ENCODE data around the gene PPID. TPM values are rescaled to one million over a fixed set of nuclear protein-coding genes. Genes with fewer than 3 reads are reported as not detected.

The PPID gene
- total RNA-seq, 1 donor from 2014 or later, result 51.0 TPM

DNA sequence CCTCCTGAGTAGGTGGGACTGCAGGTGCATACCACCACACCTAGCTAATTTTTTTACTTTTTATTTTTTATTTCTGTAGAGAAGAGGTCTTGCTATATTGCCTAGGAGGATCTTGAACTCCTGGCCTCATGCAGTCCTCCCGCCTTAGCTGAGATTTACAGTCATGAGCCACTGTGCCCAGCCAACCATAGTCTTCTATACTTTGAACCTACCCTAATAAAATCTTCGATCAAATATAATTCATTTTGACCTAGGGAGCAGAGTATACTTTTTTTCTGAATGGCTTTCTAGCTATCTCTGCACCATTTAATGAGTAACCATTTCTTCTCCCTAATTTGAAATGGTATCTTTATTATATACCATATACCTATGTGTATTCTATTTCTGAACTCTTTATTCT lies 44.4 kb downstream of the PPID start:
- DNase-seq (ENCODE audit: low read depth), result no peak
- TF ChIP-seq, protein P1, sequence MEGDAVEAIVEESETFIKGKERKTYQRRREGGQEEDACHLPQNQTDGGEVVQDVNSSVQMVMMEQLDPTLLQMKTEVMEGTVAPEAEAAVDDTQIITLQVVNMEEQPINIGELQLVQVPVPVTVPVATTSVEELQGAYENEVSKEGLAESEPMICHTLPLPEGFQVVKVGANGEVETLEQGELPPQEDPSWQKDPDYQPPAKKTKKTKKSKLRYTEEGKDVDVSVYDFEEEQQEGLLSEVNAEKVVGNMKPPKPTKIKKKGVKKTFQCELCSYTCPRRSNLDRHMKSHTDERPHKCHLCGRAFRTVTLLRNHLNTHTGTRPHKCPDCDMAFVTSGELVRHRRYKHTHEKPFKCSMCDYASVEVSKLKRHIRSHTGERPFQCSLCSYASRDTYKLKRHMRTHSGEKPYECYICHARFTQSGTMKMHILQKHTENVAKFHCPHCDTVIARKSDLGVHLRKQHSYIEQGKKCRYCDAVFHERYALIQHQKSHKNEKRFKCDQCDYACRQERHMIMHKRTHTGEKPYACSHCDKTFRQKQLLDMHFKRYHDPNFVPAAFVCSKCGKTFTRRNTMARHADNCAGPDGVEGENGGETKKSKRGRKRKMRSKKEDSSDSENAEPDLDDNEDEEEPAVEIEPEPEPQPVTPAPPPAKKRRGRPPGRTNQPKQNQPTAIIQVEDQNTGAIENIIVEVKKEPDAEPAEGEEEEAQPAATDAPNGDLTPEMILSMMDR (conservative IDR thresholded peaks at IDR 0.05; ENCODE audit: low read depth, low read length), result no peak
- no peak overlapping the region for H3K4me3 ChIP-seq (ENCODE audit: low read depth, low read length)

DNA sequence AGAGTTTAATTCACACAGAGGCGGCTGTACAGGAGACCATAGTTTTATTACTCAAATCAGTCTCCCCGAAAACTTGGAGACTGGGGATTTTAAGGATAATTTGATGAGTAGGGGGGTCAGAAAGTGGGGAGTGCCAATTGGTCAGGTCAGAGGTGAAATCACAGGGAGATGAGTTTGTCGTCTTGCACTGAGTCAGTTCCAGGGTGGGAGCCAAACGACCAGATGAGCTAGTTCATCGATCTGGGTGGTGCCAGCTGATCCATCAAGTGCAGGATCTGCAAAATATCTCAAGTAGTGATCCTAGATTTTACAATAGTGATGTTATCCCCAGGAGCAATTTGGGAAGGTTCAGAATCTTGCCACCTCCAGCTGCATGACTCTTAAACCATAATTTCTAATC lies 47.1 kb downstream of the PPID start:
- no peak overlapping the region for H3K4me3 ChIP-seq (ENCODE audit: low read depth, low read length)
- no peak for DNase-seq (ENCODE audit: low read depth)
- TF ChIP-seq, protein P1 (conservative IDR thresholded peaks at IDR 0.05; ENCODE audit: low read depth, low read length), result no peak

DNA sequence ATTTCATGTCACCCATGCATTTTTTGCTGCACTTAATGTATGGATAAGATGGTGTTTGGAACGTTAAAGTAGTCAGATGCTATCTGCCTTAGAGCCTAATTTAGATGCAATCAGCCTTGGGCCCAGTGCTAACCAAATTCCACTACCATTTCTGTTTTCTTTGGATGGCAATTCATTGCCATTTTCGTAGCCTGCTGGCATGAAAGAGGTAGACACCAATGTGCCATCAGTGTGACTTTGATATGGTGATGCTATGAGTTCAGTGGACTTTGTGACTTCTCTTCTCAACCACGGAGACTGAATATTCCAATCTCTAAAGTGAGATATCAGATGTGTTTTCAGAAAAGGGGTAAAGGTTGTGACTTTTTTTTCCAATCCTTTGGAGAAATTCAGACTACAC lies 49.6 kb downstream of the PPID start:
- TF ChIP-seq, protein P1 (conservative IDR thresholded peaks at IDR 0.05; ENCODE audit: low read depth, low read length), result no peak
- no peak for DNase-seq (ENCODE audit: low read depth)
- H3K4me3 ChIP-seq (ENCODE audit: low read depth, low read length), result no peak overlapping the region

DNA sequence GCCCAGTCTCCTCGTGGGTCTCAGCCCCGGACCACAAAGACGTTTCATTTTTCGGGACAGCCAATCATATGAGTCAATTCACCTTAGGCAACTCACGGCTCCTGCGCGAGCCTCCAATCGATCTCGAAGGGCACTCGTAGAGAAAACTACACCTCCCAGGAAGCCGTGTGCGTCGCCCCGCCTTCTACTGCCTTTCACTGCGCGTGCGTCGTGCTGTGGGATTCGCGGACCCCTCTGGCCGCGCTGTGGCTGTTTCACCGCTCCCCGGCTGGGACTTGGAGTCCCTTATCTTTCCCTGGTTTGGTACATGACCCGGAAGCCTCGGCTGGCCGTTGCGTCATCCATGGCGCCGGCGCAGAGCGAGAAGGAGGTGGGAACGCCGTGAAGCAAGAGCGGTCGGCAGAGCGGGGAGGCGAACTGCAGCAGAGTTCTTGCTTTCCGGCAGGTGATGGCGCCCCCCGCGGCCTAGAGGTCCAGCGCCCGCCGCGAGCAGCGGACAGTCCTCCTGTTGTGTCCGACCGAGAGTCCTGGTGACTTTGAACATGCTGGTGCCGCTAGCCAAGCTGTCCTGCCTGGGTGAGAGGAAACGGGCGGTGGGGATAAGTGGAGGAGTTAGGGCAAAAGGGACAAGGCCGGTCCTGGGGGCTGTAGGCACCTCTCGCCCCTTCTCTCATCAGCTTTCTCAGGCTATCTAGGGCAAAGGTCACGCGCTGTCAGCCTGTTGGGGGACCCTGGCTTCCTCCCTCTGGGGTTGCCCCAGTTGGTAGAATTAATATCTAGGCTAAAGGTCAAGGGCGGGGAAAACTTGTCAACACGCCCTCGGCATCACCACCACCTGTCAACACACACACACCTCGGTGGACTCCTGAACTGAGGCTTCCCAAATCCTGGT lies 51.0 kb downstream of the PPID start, which contains the start of gene ETFDH:
ETFDH (plus strand) TSS at position 382 of the 892 bp plus-strand sequence; CDS start at position 543, 161 bp downstream.
- DNase-seq (ENCODE audit: low read depth), result peak; percentile 94
- H3K4me3 ChIP-seq (ENCODE audit: low read depth, low read length), result peak within 1 kb of the TSS; percentile 80
- TF ChIP-seq, protein P1 (conservative IDR thresholded peaks at IDR 0.05; ENCODE audit: low read depth, low read length), result peak; percentile 56

DNA sequence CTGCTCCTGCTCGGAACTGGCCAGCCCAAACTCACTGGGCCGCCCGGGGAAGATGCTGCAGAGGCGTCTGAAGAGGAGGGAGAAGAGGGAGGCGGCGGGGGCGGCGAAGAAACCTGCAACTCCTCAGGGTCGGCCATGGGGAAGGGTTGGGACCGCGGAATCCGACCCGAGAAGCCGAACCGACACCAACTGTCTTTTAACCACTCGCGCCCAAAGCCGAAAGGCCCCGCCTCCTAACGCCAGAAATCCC lies 51.6 kb downstream of the PPID start, which contains the start of gene C4orf46:
C4orf46 (minus strand) TSS at position 223 of the 250 bp plus-strand sequence; CDS start at position 137, 86 bp downstream.
- TF ChIP-seq, protein P1 (conservative IDR thresholded peaks at IDR 0.05; ENCODE audit: low read depth, low read length), result no peak
- DNase-seq (ENCODE audit: low read depth), result no peak
- H3K4me3 ChIP-seq (ENCODE audit: low read depth, low read length), result peak within 1 kb of the TSS; percentile 80

DNA sequence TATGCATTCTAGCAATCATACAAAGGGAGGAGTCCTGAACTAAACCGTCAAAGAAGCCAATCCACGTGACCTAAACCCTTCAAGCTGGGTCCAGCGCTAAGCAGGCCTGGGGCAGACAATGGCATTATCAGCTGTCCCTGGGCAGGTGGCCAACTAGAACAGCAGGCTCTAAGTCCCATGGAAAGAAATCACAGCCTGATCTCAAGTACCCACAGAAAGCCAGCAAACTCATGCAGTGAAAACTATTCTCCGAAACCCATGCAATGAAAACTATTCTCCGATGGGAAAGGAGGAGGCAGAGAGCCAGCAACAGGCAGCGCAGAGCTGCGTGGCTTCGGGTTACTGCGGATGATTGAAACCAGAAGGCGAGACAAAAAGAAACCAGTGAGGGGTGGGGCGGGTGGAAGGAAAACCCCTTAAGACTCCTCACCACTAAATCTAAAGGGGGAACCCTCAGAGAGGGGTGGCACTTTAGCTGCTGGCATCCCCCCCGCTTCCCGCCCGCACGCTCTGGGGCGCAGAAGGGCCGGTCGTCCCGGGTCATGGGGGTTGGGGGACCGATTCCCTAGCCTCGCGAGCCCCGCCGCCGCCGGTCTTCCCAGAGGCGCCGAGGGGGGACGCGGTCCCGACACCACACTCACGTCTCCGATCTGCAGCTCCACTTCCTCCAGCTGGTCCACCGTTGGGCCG lies 52.1 kb downstream of the PPID start:
- peak overlapping the region; percentile 80 for H3K4me3 ChIP-seq (ENCODE audit: low read depth, low read length)
- TF ChIP-seq, protein P1 (conservative IDR thresholded peaks at IDR 0.05; ENCODE audit: low read depth, low read length), result no peak
- DNase-seq (ENCODE audit: low read depth), result peak; percentile 31

Data from epithelial cell of proximal tubule (primary cell).